Right forelimb (tissue), 1 donor: ENCODE measurements around the gene PON2.

Source experiments
- DNase-seq: peaks from one replicate; pipeline ENCODE4 v3.0.0-alpha.2; 2018

Gene PON2

GRCh38 chr7:95441042-95441823 is 6.4 kb upstream of the PON2 start:
- no peak for DNase-seq

- no peak for DNase-seq
Observed at GRCh38 chr7:95440394-95441038, 5.7 kb upstream of the PON2 start.

GRCh38 chr7:95436407-95436806 is 1.6 kb upstream of the PON2 start:
- no peak for DNase-seq

- DNase-seq, result no peak
Observed at GRCh38 chr7:95435422-95435780, 573 bp upstream of the PON2 start.

GRCh38 chr7:95433952-95434556 is 774 bp downstream of the PON2 start:
- no peak for DNase-seq

GRCh38 chr7:95433129-95433528 is 1.7 kb downstream of the PON2 start:
- no peak for DNase-seq

- no peak for DNase-seq
Observed at GRCh38 chr7:95432606-95433005, 2.2 kb downstream of the PON2 start.

GRCh38 chr7:95430864-95431263 is 4.0 kb downstream of the PON2 start:
- no peak for DNase-seq

- DNase-seq, result no peak
Observed at GRCh38 chr7:95429241-95429990, 5.4 kb downstream of the PON2 start.

GRCh38 chr7:95427914-95428516 is 6.8 kb downstream of the PON2 start:
- no peak for DNase-seq

GRCh38 chr7:95427166-95427565 is 7.7 kb downstream of the PON2 start:
- no peak for DNase-seq

GRCh38 chr7:95425694-95426093 is 9.1 kb downstream of the PON2 start:
- DNase-seq, result no peak

- DNase-seq, result no peak
Observed at GRCh38 chr7:95424716-95425115, 10.1 kb downstream of the PON2 start.

- DNase-seq, result no peak
Observed at GRCh38 chr7:95421847-95422444, 12.9 kb downstream of the PON2 start.

- no peak for DNase-seq
Observed at GRCh38 chr7:95421000-95421846, 13.6 kb downstream of the PON2 start.

GRCh38 chr7:95412075-95412474 is 22.8 kb downstream of the PON2 start:
- DNase-seq, result no peak

GRCh38 chr7:95411666-95412065 is 23.2 kb downstream of the PON2 start:
- DNase-seq, result no peak

GRCh38 chr7:95411036-95411435 is 23.8 kb downstream of the PON2 start:
- DNase-seq, result no peak

- DNase-seq, result no peak
Observed at GRCh38 chr7:95407751-95408150, 27.1 kb downstream of the PON2 start.

- DNase-seq, result no peak
Observed at GRCh38 chr7:95405800-95406199, 29.0 kb downstream of the PON2 start.

GRCh38 chr7:95405208-95405607 is 29.6 kb downstream of the PON2 start:
- DNase-seq, result no peak
